DLD1 (cell line): ENCODE measurements around the gene CBLB.

Experiments used
- in situ Hi-C: cut with HindIII; loops from 2 replicates; pipeline ENCODE4 v1.10.0; 2017; ENCODE audit warnings: low sequenced_read_pairs

CBLB gene

GRCh38 chr3:105715372-105715771, 153.4 kb downstream of the CBLB start:
- in situ Hi-C loops, result no loop called here

GRCh38 chr3:105714453-105714852, 154.4 kb downstream of the CBLB start:
- in situ Hi-C loops, result no loop called here

GRCh38 chr3:105708980-105709379, 159.8 kb downstream of the CBLB start:
- in situ Hi-C loops, result no loop called here

GRCh38 chr3:105707009-105707408, 161.8 kb downstream of the CBLB start:
- in situ Hi-C loops, result no loop called here

- in situ Hi-C loops, result no loop called here
Measured at GRCh38 chr3:105704726-105705410, 163.9 kb downstream of the CBLB start.

- in situ Hi-C loops, result no loop called here
Measured at GRCh38 chr3:105700575-105700974, 168.2 kb downstream of the CBLB start.

- in situ Hi-C loops, result no loop called here
Measured at GRCh38 chr3:105691633-105692032, 177.2 kb downstream of the CBLB start.

- in situ Hi-C loops, result no loop called here
Measured at GRCh38 chr3:105691053-105691452, 177.8 kb downstream of the CBLB start.

GRCh38 chr3:105688821-105689220, 180.0 kb downstream of the CBLB start:
- in situ Hi-C loops, result no loop called here

- in situ Hi-C loops, result no loop called here
Measured at GRCh38 chr3:105686278-105686897, 182.4 kb downstream of the CBLB start.

GRCh38 chr3:105679951-105680350, 188.9 kb downstream of the CBLB start:
- in situ Hi-C loops, result no loop called here

GRCh38 chr3:105678017-105678416, 190.8 kb downstream of the CBLB start:
- in situ Hi-C loops, result no loop called here

- in situ Hi-C loops, result no loop called here
Measured at GRCh38 chr3:105676621-105677300, 192.1 kb downstream of the CBLB start.

- in situ Hi-C loops, result no loop called here
Measured at GRCh38 chr3:105674437-105675065, 194.3 kb downstream of the CBLB start.

- in situ Hi-C loops, result no loop called here
Measured at GRCh38 chr3:105672996-105673395, 195.8 kb downstream of the CBLB start.

- in situ Hi-C loops, result no loop called here
Measured at GRCh38 chr3:105662306-105662705, 206.5 kb downstream of the CBLB start.

GRCh38 chr3:105661461-105661860, 207.4 kb downstream of the CBLB start:
- in situ Hi-C loops, result no loop called here

- in situ Hi-C loops, result no loop called here
Measured at GRCh38 chr3:105656651-105657504, 211.9 kb downstream of the CBLB start.

GRCh38 chr3:105653868-105654267, 214.9 kb downstream of the CBLB start:
- in situ Hi-C loops, result no loop called here

- in situ Hi-C loops, result no loop called here
Measured at GRCh38 chr3:105653166-105653565, 215.6 kb downstream of the CBLB start.

- in situ Hi-C loops, result no loop called here
Measured at GRCh38 chr3:105649480-105649879, 219.3 kb downstream of the CBLB start.
